ENCODE data around the gene PLD6.

GRCh38 chr17:17157041-17157440 lies 49.1 kb downstream of the PLD6 start:
- TF ChIP-seq CTCF (conservative IDR thresholded peaks at IDR 0.05; ENCODE audit: low read length): no peak
- TF ChIP-seq EZH2phosphoT487 (IDR thresholded peaks at IDR 0.05; ENCODE audit: borderline replicate concordance): no peak

All from Loucy (cell line).